Fibroblast of skin of left quadriceps (primary cell): Measurements from ENCODE around the gene MRPS15.
"Not testable (repeated sequence)": the region's sequence is repeated elsewhere in the genome, so short reads cannot be mapped to it uniquely, and the experiment has no call there.

ENCODE experiments used
- DNase-seq, 2 experiments: peaks; one replicate each; pipeline ENCODE4 v3.0.0-alpha.2; 2013; ENCODE audit warnings: low read depth in 2 of 2

Gene MRPS15

GRCh38 chr1:36463803-36464604 lies at the start of gene MRPS15:
Gene MRPS15 (minus strand): TSS chr1:36464384. CDS start chr1:36464275, 109 bp downstream.
- peak; percentile 83 to 84 for DNase-seq

DNA sequence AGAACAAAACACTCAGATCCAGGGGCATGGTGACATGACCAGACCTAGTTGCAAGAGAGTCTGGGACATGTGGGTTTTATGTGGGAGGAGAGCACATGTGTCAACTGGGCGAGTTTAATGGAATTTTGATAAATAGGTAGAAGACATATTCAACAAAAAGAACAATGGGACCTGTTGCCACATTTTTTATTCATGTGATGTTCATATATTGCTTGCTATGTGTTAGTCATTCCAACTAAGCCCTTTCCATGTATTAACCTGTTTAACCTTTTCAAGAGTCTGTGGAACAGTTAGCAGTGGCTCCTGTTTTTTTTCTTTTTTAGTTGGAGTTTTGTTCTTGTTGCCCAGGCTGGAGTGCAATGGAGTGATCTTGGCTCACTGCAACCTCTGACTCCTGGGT lies 48.7 kb upstream of the MRPS15 start:
- DNase-seq: no peak

DNA sequence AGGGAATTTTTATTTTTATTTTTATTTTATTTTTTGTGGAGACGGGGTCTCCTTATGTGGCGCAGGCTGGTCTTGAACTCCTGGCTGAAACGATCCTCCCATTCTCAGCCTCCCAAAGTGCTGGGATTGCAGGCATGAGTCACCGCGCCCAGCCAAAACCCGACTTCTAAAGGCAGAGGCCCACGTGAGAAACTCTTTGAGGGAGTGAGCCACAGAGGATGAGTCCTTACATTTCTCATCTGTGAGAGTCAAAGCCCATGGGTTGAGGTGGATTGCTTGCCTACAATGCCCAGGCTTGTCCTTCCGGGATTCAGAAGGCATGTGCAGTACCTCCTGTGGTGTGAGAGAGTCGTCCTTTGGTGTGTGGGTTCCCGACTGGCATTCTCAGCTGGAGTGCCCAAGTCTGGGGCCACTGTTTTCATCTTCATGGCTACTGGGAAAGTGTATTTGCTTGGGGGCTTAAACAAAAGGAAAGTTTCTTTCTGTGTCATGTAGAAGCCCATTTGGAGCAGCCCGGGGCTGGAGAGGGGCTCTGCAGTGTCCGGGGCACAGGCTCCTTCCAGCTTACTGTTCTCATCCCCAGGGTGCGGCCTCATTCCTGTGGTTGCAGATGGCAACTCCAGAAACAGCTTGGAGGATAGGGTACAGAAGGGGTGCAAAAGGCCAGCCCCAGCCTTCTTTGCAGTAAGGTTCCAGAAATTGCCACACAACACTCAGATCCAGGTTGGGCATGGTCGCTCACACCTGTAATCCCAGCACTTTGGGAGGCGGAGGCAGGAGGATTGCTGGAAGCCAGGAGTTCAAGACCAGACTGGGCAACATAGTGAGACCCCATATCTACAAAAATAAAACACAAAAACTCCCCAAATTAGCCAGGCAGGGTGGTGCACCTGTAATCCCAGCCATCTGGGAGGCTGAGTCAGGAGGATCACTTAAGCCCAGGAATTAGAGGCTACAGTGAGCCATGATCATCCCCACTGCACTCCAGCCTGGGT lies 47.9 kb upstream of the MRPS15 start:
- DNase-seq: no peak

GRCh38 chr1:36511220-36511619 lies 47.0 kb upstream of the MRPS15 start:
- not testable (repeated sequence) for DNase-seq

DNA sequence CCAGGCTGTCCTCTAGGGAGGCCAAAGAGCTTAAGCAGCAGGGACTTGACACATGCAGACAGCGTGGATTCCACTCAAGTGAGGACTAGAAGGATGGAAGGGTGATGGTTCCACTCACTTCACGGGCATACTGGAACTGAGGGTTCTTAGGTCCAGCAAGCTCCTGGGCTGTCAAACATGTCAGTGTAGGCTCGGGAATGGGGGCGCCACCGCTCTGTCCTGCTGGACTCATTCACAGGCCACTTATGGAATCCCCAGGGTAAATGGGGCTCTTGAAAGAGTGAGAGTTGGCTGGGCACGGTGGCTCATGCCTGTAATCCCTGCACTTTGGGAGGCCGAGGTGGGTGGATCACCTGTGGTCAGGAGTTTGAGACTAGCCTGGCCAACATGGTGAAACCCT lies 46.2 kb upstream of the MRPS15 start:
- no peak for DNase-seq

- DNase-seq: no peak
Measured at GRCh38 chr1:36508257-36508656, 44.1 kb upstream of the MRPS15 start.

DNA sequence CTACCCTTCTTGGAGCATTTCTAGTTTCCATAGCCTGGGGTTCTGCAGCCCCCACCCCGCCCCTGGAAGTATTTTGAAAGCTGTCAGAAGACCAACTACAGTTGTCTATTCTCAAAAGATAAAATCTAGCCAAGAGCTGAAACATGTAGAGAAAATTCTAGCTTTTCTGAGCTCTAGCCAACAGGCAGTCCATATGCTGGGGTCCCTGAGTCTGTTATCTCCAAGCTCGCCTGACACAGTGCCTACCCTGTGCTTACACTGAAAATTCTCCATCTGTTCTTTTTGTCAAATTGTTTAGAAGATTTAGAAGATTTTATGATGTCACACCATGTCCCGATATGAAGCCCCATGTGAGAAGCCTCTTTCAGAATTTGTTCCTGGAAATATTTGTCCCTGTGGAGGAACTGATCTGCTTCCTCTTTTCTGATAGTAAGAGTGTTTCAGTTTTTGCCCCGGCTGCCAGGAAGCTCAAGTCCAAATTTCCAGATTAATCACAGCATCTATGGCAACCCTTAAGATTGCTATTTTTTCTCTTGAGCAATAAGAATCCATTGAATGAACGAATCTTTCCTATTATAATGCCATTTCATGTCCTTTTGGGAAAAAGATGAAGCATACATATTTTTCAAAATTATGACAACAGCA lies 42.2 kb upstream of the MRPS15 start:
- DNase-seq: no peak

DNA sequence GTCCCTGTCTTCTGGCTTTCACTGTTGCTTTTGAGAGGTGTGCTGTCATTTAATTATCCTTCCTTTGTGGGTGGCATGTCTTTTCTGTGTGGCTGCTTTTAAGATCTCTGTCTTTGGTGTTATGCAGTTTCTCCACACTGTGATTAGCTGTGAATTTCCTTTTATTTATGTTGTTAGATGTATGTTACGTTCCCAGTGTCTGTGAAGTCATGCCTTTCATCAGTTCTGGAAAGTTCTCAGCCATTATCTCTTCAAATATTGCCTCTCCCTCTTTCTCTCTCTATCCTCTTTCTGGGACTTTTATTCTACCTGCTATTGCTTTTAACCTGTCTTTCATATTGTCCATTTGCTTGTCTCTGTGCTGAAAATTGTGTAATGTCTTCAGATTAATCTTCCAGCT lies 39.5 kb upstream of the MRPS15 start:
- no peak for DNase-seq

DNA sequence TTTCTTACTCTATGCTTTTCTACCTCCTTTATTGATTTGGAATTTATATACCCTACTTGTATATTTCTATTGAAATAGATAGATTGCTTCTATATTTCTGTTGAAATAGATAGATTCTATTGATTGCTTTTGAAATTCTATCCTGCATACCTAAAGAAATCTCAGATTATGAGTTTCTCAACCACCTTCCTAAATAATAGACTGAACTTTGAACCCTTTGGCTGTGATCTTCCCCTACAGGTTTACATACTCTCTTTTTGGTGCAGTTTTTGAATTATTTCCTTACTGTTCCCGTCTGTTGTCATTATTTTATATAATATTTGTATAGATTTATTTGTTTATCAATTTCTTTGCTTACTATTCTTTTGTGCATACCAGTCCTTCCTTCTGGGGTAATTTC lies 39.0 kb upstream of the MRPS15 start:
- no peak for DNase-seq

DNA sequence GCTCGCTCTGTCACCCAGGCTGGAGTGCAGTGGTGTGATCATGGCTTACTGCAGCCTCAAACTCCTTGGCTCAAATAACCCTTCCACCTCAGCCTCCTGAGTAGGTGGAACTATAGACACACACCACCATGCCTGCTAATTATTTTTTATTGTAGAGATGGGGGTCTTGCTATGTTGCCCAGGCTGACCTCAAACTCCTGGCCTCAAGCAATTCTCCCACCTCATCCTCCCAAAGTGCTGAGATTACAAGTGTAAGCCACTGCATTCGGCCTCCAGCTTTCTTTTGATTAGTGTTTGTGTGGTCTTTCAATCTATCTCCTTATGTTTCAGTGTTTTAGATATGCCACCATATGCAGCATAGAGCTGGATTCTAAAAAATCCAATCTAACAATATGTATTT lies 38.4 kb upstream of the MRPS15 start:
- no peak for DNase-seq

DNA sequence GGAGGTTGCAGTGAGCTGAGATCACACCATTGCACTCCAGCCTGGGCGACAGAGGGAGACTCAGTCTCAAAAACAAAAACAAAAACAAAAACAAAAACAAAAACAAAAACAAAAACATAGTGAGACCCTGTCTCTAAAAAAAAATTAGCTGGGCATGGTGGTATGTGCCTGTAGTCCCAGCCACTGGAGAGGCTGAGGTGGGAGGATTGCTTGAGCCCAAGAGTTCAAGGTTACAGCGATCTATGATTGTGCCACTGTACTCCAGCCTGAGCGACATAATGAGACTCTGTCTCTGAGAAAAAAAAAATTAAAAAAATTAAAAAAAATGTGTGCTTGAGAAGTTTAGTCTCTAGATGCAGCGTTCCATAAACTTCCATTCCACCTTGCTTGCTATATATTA lies 37.7 kb upstream of the MRPS15 start:
- DNase-seq: not testable (repeated sequence)

GRCh38 chr1:36497207-36497606 lies 33.0 kb upstream of the MRPS15 start:
- no peak for DNase-seq

DNA sequence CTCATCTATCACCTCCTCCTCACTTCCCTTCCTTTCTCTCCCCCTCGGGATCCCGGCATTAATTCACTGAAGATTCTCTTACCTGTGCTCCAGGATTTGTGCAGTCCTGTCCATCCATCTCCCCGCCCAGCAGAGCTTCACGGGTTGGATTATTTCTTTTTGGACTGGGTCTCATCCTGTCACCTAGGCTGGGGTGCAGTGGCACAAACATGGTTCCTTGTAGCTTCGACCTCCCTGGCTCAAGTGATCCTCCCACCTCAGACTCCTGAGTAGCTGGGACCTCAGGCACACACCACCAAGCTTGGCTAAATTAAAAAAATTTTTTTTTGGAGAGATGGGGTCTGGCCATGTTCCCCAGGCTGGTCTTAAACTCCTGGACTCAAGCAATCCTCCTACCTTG lies 30.8 kb upstream of the MRPS15 start:
- no peak for DNase-seq

GRCh38 chr1:36493524-36493923 lies 29.3 kb upstream of the MRPS15 start:
- no peak for DNase-seq

- no peak for DNase-seq
Measured at GRCh38 chr1:36492491-36492890, 28.3 kb upstream of the MRPS15 start.

DNA sequence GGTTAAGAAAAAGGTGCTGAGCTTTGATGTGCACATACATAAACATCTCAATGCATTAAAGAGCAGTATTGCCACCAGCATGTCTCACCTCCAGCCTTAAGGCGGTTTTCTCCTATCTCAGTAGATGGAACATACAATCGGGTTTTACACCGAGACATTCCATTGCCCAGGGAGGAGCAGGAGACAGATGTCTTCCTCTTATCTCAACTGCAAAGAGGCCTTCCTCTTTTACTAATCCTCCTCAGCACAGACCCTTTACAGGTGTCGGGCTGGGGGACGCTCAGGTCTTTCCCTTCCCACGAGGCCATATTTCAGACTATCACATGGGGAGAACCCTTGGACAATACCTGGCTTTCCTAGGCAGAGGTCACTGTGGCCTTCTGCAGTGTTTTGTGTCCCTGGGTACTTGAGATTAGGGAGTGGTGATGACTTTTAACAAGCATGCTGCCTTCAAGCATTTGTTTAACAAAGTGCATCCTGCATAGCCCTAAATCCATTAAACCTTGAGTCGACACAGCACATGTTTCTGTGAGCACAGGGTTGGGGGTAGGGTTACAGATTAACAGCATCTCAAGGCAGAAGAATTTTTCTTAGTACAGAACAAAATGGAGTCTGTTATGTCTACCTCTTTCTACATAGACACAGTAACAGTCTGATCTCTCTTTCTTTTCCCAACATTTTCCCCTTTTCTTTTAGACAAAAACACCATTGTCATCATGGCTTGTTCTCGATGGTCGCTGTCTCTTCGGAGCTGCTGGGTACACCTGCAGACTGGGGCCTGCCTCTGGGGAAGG lies 25.3 kb upstream of the MRPS15 start:
- DNase-seq: not testable (repeated sequence)

DNA sequence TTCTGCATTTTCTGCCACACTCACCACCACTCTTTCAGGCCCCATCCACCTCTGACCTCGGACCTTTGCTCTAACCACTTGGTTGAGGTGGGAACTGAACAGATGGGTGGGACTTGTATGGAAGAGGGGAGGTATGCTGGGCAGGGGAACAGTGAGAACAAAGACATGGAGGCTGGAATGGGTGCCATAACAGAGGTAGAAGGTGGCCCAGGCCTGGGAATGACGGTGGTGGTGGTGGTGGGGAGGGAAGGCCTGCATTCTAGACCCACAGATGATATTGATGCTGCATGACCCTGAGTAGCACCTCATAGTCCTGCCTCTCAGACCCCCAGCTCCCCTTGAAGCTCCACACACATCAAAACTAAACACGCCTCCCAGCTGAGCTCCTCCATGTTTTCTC lies 23.7 kb upstream of the MRPS15 start:
- DNase-seq: no peak

DNA sequence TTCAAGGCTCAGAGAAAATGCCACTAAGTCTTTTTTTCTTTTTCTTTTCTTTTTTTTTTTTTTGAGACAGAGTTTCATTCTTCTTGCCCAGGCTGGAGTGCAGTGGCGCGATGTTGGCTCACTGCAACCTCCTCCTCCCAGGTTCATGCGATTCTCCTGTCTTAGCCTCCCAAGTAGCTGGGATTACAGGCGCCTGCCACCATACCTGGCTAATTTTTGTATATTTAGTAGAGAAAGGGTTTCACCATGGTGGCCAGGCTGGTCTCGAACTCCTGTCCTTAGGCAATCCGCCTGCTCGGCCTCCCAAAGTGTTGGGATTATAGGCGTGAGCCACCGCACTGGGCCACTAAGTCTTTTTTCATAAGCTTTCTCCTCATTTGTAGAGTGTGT lies 23.1 kb upstream of the MRPS15 start:
- not testable (repeated sequence) for DNase-seq

DNA sequence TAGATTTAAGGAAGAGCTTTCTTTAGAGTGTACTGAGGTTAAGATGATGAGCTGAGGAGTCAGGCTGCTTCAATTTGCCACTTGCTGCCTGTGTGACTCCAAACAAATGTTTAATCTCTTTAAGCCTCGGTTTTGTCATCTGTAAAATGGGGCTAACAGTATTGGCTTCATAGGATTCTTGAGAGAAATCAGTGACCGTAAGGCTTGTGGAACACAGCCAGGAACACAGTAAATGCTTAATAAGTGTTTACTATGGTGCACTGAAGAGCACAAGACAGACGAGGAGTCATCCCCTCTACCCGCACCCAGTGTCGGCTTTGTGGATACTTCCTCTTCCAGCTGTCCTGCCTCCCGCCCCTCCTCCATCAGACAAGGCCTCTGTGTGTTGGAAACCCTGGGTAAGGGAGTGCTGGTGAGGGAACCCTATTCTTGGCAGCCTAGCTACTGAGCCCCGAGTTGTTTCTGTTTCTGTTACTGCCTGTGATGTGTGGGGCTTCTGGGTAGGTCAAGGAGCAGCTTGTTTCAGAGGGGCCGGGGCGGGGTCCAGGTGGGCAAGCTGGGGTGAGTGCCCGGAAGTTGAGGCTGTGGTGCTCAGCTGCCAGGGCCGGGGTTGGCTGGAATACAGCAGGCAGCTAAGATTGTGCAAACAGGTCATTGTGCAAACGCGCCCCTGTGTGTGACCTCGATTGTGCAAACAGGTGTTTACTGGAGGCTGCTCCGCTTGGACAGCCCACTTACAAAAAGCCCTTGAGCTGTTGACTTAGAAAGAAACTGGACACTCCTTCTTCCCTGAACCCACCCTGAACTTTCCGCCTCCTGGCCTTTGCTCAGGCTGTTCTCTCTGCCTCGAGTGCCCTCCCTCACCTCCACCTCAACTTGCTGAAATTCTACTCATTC lies 22.5 kb upstream of the MRPS15 start:
- DNase-seq: no peak

GRCh38 chr1:36486093-36486438 lies 21.9 kb upstream of the MRPS15 start:
- no peak for DNase-seq
